ENCODE measurements around the gene NFKBIB.

The NFKBIB gene

DNA sequence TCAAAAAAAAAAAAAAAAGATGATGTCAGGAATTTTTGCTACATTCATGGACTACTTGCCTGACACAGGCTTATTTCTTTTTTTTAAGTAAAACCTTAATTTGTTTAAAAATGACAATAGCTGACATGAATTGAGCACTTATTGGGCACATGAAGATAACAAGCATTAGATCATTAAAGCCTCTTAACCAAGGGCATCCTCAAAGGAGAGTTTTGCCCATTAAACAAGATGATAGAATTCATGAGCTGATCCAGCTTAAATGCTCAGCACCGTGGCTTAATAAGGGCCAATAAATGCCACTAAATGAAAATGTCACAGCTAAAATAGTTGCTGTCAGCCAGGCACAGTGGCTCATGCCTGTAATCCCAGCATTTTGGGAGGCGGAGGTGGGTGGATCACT lies 56.5 kb downstream of the NFKBIB start:
- Histone ChIP-seq H3K9ac (ENCODE audit: low read depth, low read length) (no peak overlapping the region), H3K9me3 (ENCODE audit: control insufficient read depth, insufficient read depth, low read length) (no peaks in the 10 kb centered on the region), H3K27me3 (ENCODE audit: control insufficient read depth, insufficient read depth, low read length) (no peaks in the 10 kb centered on the region), H3K4me3 (ENCODE audit: low read depth, low read length) (no peak overlapping the region), H3K36me3 (ENCODE audit: control insufficient read depth, insufficient read depth, low read length) (no peaks in the 10 kb centered on the region), H3K4me1 (ENCODE audit: control insufficient read depth, insufficient read depth, low read length) (peaks cover 2% of the 10 kb centered on the region)

GRCh38 chr19:38958301-38958700 lies 58.5 kb downstream of the NFKBIB start:
- Histone ChIP-seq H3K9ac (ENCODE audit: low read depth, low read length) (no peak overlapping the region), H3K9me3 (ENCODE audit: control insufficient read depth, insufficient read depth, low read length) (no peaks in the 10 kb centered on the region), H3K4me3 (ENCODE audit: low read depth, low read length) (no peak overlapping the region), H3K27me3 (ENCODE audit: control insufficient read depth, insufficient read depth, low read length) (no peaks in the 10 kb centered on the region), H3K4me1 (ENCODE audit: control insufficient read depth, insufficient read depth, low read length) (peaks cover 4% of the 10 kb centered on the region), H3K36me3 (ENCODE audit: control insufficient read depth, insufficient read depth, low read length) (no peaks in the 10 kb centered on the region)

Measured in iPS-15b (cell line).